Measurements from ENCODE around the gene PRSS1. TPM values are rescaled to one million over a fixed set of nuclear protein-coding genes. Genes with fewer than 3 reads are reported as not detected.
A peak's percentile ranks its signal among the peaks of the same experiment; 100 is the strongest.

PRSS1 gene
- total and polyA plus RNA-seq, 2 donors (not counting 3 experiments of a cell fraction or from before 2014, with no cell fraction given) = not detected

DNA sequence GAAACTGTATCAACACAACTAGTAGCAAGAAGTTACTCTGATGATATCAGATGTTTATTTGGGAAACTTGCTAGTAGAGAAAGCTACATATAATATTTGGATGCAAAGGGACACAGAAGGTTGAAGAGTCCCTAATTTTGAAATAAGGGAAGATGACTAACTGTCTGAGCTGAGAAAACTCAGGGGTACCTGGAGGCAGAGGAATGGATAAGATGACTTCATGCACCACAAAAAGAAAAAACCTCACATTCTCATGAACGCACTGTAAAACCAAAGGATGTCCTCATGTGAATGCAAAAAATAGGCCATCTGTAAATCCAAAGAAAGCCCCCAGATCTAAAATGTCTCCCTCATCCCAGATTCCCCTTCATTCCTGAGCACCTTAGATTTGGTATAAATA lies 50.8 kb downstream of the PRSS1 start:
- no peak for TF ChIP-seq FOS (IDR thresholded peaks at IDR 0.05; ENCODE audit: borderline replicate concordance, insufficient read depth, low read length)
- TF ChIP-seq, protein P1, sequence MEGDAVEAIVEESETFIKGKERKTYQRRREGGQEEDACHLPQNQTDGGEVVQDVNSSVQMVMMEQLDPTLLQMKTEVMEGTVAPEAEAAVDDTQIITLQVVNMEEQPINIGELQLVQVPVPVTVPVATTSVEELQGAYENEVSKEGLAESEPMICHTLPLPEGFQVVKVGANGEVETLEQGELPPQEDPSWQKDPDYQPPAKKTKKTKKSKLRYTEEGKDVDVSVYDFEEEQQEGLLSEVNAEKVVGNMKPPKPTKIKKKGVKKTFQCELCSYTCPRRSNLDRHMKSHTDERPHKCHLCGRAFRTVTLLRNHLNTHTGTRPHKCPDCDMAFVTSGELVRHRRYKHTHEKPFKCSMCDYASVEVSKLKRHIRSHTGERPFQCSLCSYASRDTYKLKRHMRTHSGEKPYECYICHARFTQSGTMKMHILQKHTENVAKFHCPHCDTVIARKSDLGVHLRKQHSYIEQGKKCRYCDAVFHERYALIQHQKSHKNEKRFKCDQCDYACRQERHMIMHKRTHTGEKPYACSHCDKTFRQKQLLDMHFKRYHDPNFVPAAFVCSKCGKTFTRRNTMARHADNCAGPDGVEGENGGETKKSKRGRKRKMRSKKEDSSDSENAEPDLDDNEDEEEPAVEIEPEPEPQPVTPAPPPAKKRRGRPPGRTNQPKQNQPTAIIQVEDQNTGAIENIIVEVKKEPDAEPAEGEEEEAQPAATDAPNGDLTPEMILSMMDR (IDR thresholded peaks at IDR 0.05; ENCODE audit: extremely low read depth in 1 of 2, insufficient read depth in 1 of 2, low read depth in 1 of 2, low read length in 2 of 2) = no peak
- TF ChIP-seq POLR2A (IDR thresholded peaks at IDR 0.05; ENCODE audit: low read depth, low read length) = no peak
- no peak for TF ChIP-seq POLR2AphosphoS5 (IDR thresholded peaks at IDR 0.05; ENCODE audit: insufficient read depth, low read depth, low read length)
- TF ChIP-seq GATA2 (IDR thresholded peaks at IDR 0.05; ENCODE audit: insufficient read depth, insufficient read length, low read depth, low read length) = no peak
- TF ChIP-seq JUN (IDR thresholded peaks at IDR 0.05; ENCODE audit: borderline replicate concordance, insufficient read depth, insufficient read length, low read depth) = no peak
- no peak for TF ChIP-seq MYC (IDR thresholded peaks at IDR 0.05; ENCODE audit: low read depth, low read length)
- no peak for TF ChIP-seq EZH2 (IDR thresholded peaks at IDR 0.05; ENCODE audit: borderline replicate concordance, low read depth, low read length, severe bottlenecking)
- TF ChIP-seq, protein P2, sequence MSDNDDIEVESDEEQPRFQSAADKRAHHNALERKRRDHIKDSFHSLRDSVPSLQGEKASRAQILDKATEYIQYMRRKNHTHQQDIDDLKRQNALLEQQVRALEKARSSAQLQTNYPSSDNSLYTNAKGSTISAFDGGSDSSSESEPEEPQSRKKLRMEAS (IDR thresholded peaks at IDR 0.05; ENCODE audit: insufficient read depth, insufficient read length) = no peak
- Histone ChIP-seq H3K4me2 (ENCODE audit: insufficient read depth, low read length) (peak overlapping the region; percentile 68), H4K20me1 (replicated peaks; ENCODE audit: control insufficient read depth, extremely low read depth, insufficient read depth, low read length) (no peaks in the 10 kb centered on the region), H3K36me3 (ENCODE audit: control insufficient read depth in 2 of 2, extremely low read depth in 1 of 2, insufficient read depth in 2 of 2, low read length in 2 of 2) (peaks cover 0 to 9% of the 10 kb centered on the region in 2 experiments), H3K4me1 (ENCODE audit: control insufficient read depth, extremely low read depth, insufficient read depth, low read length) (peaks cover 28% of the 10 kb centered on the region), H2AFZ (ENCODE audit: low read depth, low read length) (no peak overlapping the region), H3K9ac (replicated peaks; ENCODE audit: extremely low read depth, insufficient read depth, low read length) (no peak overlapping the region), H3K9me1 (replicated peaks; ENCODE audit: control insufficient read depth, extremely low read depth, insufficient read depth, low read length) (no peaks in the 10 kb centered on the region), H3K27ac (ENCODE audit: insufficient read depth, low read depth, low read length) (no peak overlapping the region), H3K4me3 (replicated peaks in 1 of 3; ENCODE audit: insufficient read depth in 1 of 3, low read depth in 1 of 3, low read length in 3 of 3) (no peak overlapping the region), H3K27me3 (ENCODE audit: control insufficient read depth in 2 of 2, insufficient read depth in 2 of 2, low read length in 2 of 2) (no peaks in the 10 kb centered on the region), H3K9me3 (replicated peaks; ENCODE audit: control insufficient read depth, insufficient read depth, low read length) (no peaks in the 10 kb centered on the region), H3K79me2 (ENCODE audit: control insufficient read depth, insufficient read depth, low read length) (peaks cover 69% of the 10 kb centered on the region)
- ChIA-PET CTCF (interaction anchor here (1.2 to 20.4 kb wide), 3 partner anchors 10 to 415 kb away, joined by 3 to 425 read pairs (median 5); no protein-coding TSS in a partner anchor), POLR2A (no interaction called here)
- DNase-seq (ENCODE audit: low read depth, low spot score) (no peak), FAIRE-seq (no peak)
- dilution Hi-C loops (cut with MboI; ENCODE audit: extremely low pct_ligation_motif_present, low sequenced_read_pairs) = no loop called here
- no TSS peak for BruUV-seq (replicated peaks)
- intact Hi-C loops (cut with micrococcal nuclease) = no loop called here

Measured in endothelial cell of umbilical vein (primary cell).